ENCODE measurements around the gene IL18R1. TPM values are rescaled to one million over a fixed set of nuclear protein-coding genes. Genes with fewer than 3 reads are reported as not detected.

IL18R1 gene
- total RNA-seq, 1 donor from 2014 or later: 2.4 TPM

DNA sequence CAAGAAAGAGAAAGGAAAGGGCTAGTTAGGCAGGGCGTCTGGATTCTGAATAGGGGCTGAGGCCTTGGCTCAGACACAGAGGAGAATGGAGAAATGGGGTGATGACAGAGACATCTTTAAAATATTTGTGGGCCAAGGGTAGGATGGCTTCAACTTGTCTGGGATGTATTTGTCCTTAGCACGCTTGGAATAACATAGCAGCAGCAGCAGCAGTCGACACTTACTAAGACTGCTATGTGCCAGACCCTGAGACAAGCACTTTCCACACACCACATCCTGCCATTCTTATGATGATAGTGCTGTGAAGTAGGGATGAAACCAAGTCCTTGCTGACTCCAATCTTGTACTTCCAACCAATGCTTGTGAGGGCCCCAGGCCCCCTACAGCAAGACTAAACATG is 41.6 kb upstream of the IL18R1 start:
- H3K4me1 Mint-ChIP-seq (ENCODE audit: low read depth, unreplicated experiment): peaks cover 24% of the 10 kb centered on the region
- H3K27me3 ChIP-seq (ENCODE audit: insufficient read depth, low read length): no peaks in the 10 kb centered on the region
- H3K4me3 Mint-ChIP-seq (ENCODE audit: unreplicated experiment): no peak overlapping the region
- H3K4me3 ChIP-seq (ENCODE audit: insufficient read depth, low read depth, low read length): no peak overlapping the region
- no peaks in the 10 kb centered on the region for H3K36me3 Mint-ChIP-seq (ENCODE audit: low read depth, unreplicated experiment)
- peaks cover 18% of the 10 kb centered on the region for H3K4me1 ChIP-seq (ENCODE audit: insufficient read depth, low read length)
- H3K27ac Mint-ChIP-seq (ENCODE audit: unreplicated experiment): no peak overlapping the region
- H3K9me3 Mint-ChIP-seq (ENCODE audit: unreplicated experiment): peaks cover 2% of the 10 kb centered on the region
- H2AFZ ChIP-seq (ENCODE audit: low read depth, low read length): no peak overlapping the region
- TF ChIP-seq EZH2 (IDR thresholded peaks at IDR 0.05; ENCODE audit: insufficient read depth, low read length): no peak
- TF ChIP-seq, protein P1, sequence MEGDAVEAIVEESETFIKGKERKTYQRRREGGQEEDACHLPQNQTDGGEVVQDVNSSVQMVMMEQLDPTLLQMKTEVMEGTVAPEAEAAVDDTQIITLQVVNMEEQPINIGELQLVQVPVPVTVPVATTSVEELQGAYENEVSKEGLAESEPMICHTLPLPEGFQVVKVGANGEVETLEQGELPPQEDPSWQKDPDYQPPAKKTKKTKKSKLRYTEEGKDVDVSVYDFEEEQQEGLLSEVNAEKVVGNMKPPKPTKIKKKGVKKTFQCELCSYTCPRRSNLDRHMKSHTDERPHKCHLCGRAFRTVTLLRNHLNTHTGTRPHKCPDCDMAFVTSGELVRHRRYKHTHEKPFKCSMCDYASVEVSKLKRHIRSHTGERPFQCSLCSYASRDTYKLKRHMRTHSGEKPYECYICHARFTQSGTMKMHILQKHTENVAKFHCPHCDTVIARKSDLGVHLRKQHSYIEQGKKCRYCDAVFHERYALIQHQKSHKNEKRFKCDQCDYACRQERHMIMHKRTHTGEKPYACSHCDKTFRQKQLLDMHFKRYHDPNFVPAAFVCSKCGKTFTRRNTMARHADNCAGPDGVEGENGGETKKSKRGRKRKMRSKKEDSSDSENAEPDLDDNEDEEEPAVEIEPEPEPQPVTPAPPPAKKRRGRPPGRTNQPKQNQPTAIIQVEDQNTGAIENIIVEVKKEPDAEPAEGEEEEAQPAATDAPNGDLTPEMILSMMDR (IDR thresholded peaks at IDR 0.05; ENCODE audit: insufficient read depth, low read depth, low read length): no peak
- no peak overlapping the region for H3K27ac ChIP-seq (ENCODE audit: low read depth, low read length)
- H3K9ac ChIP-seq (ENCODE audit: low read length): no peak overlapping the region
- H3K4me2 ChIP-seq (ENCODE audit: low read length): peak overlapping the region; percentile 54
- H3K27me3 Mint-ChIP-seq (ENCODE audit: low read depth, unreplicated experiment): no peaks in the 10 kb centered on the region
- no peaks in the 10 kb centered on the region for H3K9me3 ChIP-seq (ENCODE audit: insufficient read depth, low read depth, low read length)
- FAIRE-seq (no peak), DNase-seq (ENCODE audit: low read depth) (no peak)
- no peaks in the 10 kb centered on the region for H3K36me3 ChIP-seq (ENCODE audit: insufficient read depth, low read length)
- no peaks in the 10 kb centered on the region for H4K20me1 ChIP-seq (ENCODE audit: insufficient read depth, low read length)
- no peaks in the 10 kb centered on the region for H3K79me2 ChIP-seq (ENCODE audit: insufficient read depth, low read length)

- no peak overlapping the region for H3K4me3 ChIP-seq (ENCODE audit: insufficient read depth, low read depth, low read length)
- no peak overlapping the region for H2AFZ ChIP-seq (ENCODE audit: low read depth, low read length)
- Mint-ChIP-seq H3K27me3 (ENCODE audit: low read depth, unreplicated experiment) (no peaks in the 10 kb centered on the region), H3K4me1 (ENCODE audit: low read depth, unreplicated experiment) (peaks cover 24% of the 10 kb centered on the region), H3K4me3 (ENCODE audit: unreplicated experiment) (no peak overlapping the region), H3K27ac (ENCODE audit: unreplicated experiment) (no peak overlapping the region), H3K9me3 (ENCODE audit: unreplicated experiment) (peaks cover 2% of the 10 kb centered on the region), H3K36me3 (ENCODE audit: low read depth, unreplicated experiment) (no peaks in the 10 kb centered on the region)
- H3K4me1 ChIP-seq (ENCODE audit: insufficient read depth, low read length): peaks cover 18% of the 10 kb centered on the region
- no peak overlapping the region for H3K27ac ChIP-seq (ENCODE audit: low read depth, low read length)
- H3K27me3 ChIP-seq (ENCODE audit: insufficient read depth, low read length): no peaks in the 10 kb centered on the region
- H4K20me1 ChIP-seq (ENCODE audit: insufficient read depth, low read length): no peaks in the 10 kb centered on the region
- no peaks in the 10 kb centered on the region for H3K79me2 ChIP-seq (ENCODE audit: insufficient read depth, low read length)
- no peaks in the 10 kb centered on the region for H3K36me3 ChIP-seq (ENCODE audit: insufficient read depth, low read length)
- no peak for DNase-seq (ENCODE audit: low read depth)
- FAIRE-seq: no peak
- no peaks in the 10 kb centered on the region for H3K9me3 ChIP-seq (ENCODE audit: insufficient read depth, low read depth, low read length)
- no peak for TF ChIP-seq EZH2 (IDR thresholded peaks at IDR 0.05; ENCODE audit: insufficient read depth, low read length)
- TF ChIP-seq, protein P1 (IDR thresholded peaks at IDR 0.05; ENCODE audit: insufficient read depth, low read depth, low read length): no peak
- no peak overlapping the region for H3K4me2 ChIP-seq (ENCODE audit: low read length)
- no peak overlapping the region for H3K9ac ChIP-seq (ENCODE audit: low read length)
Observed at GRCh38 chr2:102315921-102316320, 39.7 kb upstream of the IL18R1 start.

GRCh38 chr2:102317715-102318114 is 37.9 kb upstream of the IL18R1 start:
- DNase-seq (ENCODE audit: low read depth): no peak
- peaks cover 14% of the 10 kb centered on the region for H3K4me1 ChIP-seq (ENCODE audit: insufficient read depth, low read length)
- no peak overlapping the region for H3K27ac ChIP-seq (ENCODE audit: low read depth, low read length)
- no peaks in the 10 kb centered on the region for H3K9me3 ChIP-seq (ENCODE audit: insufficient read depth, low read depth, low read length)
- Mint-ChIP-seq H3K36me3 (ENCODE audit: low read depth, unreplicated experiment) (no peaks in the 10 kb centered on the region), H3K9me3 (ENCODE audit: unreplicated experiment) (peaks cover 2% of the 10 kb centered on the region), H3K4me3 (ENCODE audit: unreplicated experiment) (no peak overlapping the region), H3K4me1 (ENCODE audit: low read depth, unreplicated experiment) (peaks cover 31% of the 10 kb centered on the region), H3K27me3 (ENCODE audit: low read depth, unreplicated experiment) (no peaks in the 10 kb centered on the region), H3K27ac (ENCODE audit: unreplicated experiment) (no peak overlapping the region)
- no peak for FAIRE-seq
- no peaks in the 10 kb centered on the region for H3K27me3 ChIP-seq (ENCODE audit: insufficient read depth, low read length)
- H3K4me3 ChIP-seq (ENCODE audit: insufficient read depth, low read depth, low read length): no peak overlapping the region
- no peak overlapping the region for H3K4me2 ChIP-seq (ENCODE audit: low read length)
- H3K79me2 ChIP-seq (ENCODE audit: insufficient read depth, low read length): no peaks in the 10 kb centered on the region
- no peak overlapping the region for H3K9ac ChIP-seq (ENCODE audit: low read length)
- H2AFZ ChIP-seq (ENCODE audit: low read depth, low read length): no peak overlapping the region
- no peaks in the 10 kb centered on the region for H3K36me3 ChIP-seq (ENCODE audit: insufficient read depth, low read length)
- no peaks in the 10 kb centered on the region for H4K20me1 ChIP-seq (ENCODE audit: insufficient read depth, low read length)
- no peak for TF ChIP-seq EZH2 (IDR thresholded peaks at IDR 0.05; ENCODE audit: insufficient read depth, low read length)
- TF ChIP-seq, protein P1 (IDR thresholded peaks at IDR 0.05; ENCODE audit: insufficient read depth, low read depth, low read length): no peak
